Mesendoderm (in vitro differentiated cells): ENCODE measurements around the gene ATAD2B.

Source experiments
- DNase-seq: peaks from one replicate; pipeline ENCODE4 v3.0.0; 2013
- H2AK5ac ChIP-seq: 2 replicates; pipeline ENCODE4 v1.6.1; 2013; ENCODE audit warnings: low read length, inconsistent platforms
- H2BK120ac ChIP-seq: 2 replicates; pipeline ENCODE4 v1.6.1; 2013; ENCODE audit warnings: low read depth, mild to moderate bottlenecking, low read length, moderate library complexity, mixed read lengths
- H2BK15ac ChIP-seq: replicated peaks from 2 replicates; pipeline ENCODE4 v1.6.1; 2013; ENCODE audit warnings: low read depth, mild to moderate bottlenecking, moderate library complexity
- H2BK5ac ChIP-seq: 2 replicates; pipeline ENCODE4 v1.6.1; 2013; ENCODE audit warnings: low read length, inconsistent platforms
- H3K18ac ChIP-seq: 2 replicates; pipeline ENCODE4 v1.6.1; 2013; ENCODE audit warnings: mild to moderate bottlenecking, low read length, mixed read lengths
- H3K23ac ChIP-seq: one replicate; pipeline ENCODE4 v1.6.1; 2013; ENCODE audit warnings: low read length
- H3K27ac ChIP-seq: 2 replicates; pipeline ENCODE4 v1.5.1; 2013; ENCODE audit warnings: low read depth, mild to moderate bottlenecking, inconsistent platforms, low read length, moderate library complexity
- H3K27me3 ChIP-seq: 2 replicates; pipeline ENCODE4 v1.6.1; 2013; ENCODE audit warnings: low read length, control low read depth, mild to moderate bottlenecking, inconsistent platforms; ENCODE audit not compliant: insufficient read depth, poor library complexity
- H3K36me3 ChIP-seq: 2 replicates; pipeline ENCODE4 v1.6.1; 2013; ENCODE audit warnings: low read length, inconsistent platforms; ENCODE audit not compliant: control insufficient read depth, insufficient read depth
- H3K4ac ChIP-seq: one replicate; pipeline ENCODE4 v1.6.1; 2013; ENCODE audit warnings: low read depth, mild to moderate bottlenecking, low read length, moderate library complexity
- H3K4me1 ChIP-seq: 2 replicates; pipeline ENCODE4 v1.6.1; 2013; ENCODE audit warnings: low read depth, low read length, inconsistent platforms; ENCODE audit not compliant: control insufficient read depth
- H3K4me2 ChIP-seq: 2 replicates; pipeline ENCODE4 v1.6.1; 2013; ENCODE audit warnings: low read length
- H3K4me3 ChIP-seq: 2 replicates; pipeline ENCODE4 v1.5.1; 2013; ENCODE audit warnings: mild to moderate bottlenecking, low read length
- H3K56ac ChIP-seq: one replicate; pipeline ENCODE4 v1.6.1; 2013; ENCODE audit warnings: low read length
- H3K79me1 ChIP-seq: 2 replicates; pipeline ENCODE4 v1.6.1; 2013; ENCODE audit warnings: low read length, inconsistent platforms
- H3K79me2 ChIP-seq: 2 replicates; pipeline ENCODE4 v1.6.1; 2013; ENCODE audit warnings: mild to moderate bottlenecking, low read length; ENCODE audit not compliant: control insufficient read depth, insufficient read depth
- H3K9ac ChIP-seq: 2 replicates; pipeline ENCODE4 v1.6.1; 2013; ENCODE audit warnings: low read length, inconsistent platforms
- H4K5ac ChIP-seq: one replicate; pipeline ENCODE4 v1.6.1; 2013; ENCODE audit warnings: low read length
- H4K8ac ChIP-seq: one replicate; pipeline ENCODE4 v1.6.1; 2013; ENCODE audit warnings: low read depth, mild to moderate bottlenecking, control low read depth, low read length, moderate library complexity
- WGBS: extraction: QIAGEN DNeasy Blood & Tissue Kit; methylation state at CpG from one replicate; pipeline ENCODE4 v1.1.7; 2013; ENCODE audit warnings: low lambda C conversion rate, missing lambda C conversion rate; ENCODE audit not compliant: insufficient coverage; ENCODE audit errors: extremely low coverage; 5-methylcytosine and 5-hydroxymethylcytosine counted together

The ATAD2B gene

DNA sequence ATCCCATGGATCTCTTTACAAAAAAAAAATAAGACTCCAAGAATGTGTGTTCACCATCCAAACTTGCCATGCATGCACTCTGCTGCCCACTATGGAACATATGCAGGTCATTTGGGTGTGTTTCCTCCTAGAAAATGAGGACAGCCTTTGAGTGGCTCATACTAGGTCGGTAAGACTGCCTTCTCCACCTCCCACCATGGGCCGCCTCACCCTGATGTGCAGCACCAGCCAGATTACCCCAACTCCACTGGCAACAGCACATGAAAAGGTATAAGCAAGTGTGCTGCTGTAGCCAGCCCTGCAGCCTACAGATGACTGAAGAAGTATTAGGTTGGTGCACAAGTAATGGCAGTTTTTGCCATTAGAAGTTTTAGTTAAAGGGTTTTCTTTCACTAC lies 214.2 kb downstream of the ATAD2B start:
- Histone ChIP-seq H2BK5ac (no peak overlapping the region), H4K5ac (no peak overlapping the region), H2BK15ac (no peak overlapping the region), H3K27me3 (no peaks in the 10 kb centered on the region), H3K4me1 (peaks cover 5% of the 10 kb centered on the region), H3K27ac (no peak overlapping the region), H3K9ac (no peak overlapping the region), H3K4me2 (no peak overlapping the region), H3K4ac (no peak overlapping the region), H3K4me3 (no peak overlapping the region), H3K36me3 (no peaks in the 10 kb centered on the region), H3K56ac (no peak overlapping the region), H3K23ac (no peak overlapping the region), H2BK120ac (no peak overlapping the region), H4K8ac (no peak overlapping the region), H3K79me1 (no peaks in the 10 kb centered on the region), H3K18ac (no peak overlapping the region), H3K79me2 (no peaks in the 10 kb centered on the region), H2AK5ac (no peak overlapping the region)
- DNase-seq: no peak
- no CpG with 5 or more reads among the region's 2 CpGs for WGBS

- H3K4me3 ChIP-seq: no peak overlapping the region
- no peak overlapping the region for H3K56ac ChIP-seq
- peak; percentile 97 for DNase-seq
- no peaks in the 10 kb centered on the region for H3K79me1 ChIP-seq
- no peak overlapping the region for H2BK15ac ChIP-seq
- no peak overlapping the region for H4K8ac ChIP-seq
- H2BK120ac ChIP-seq: no peak overlapping the region
- H3K4me2 ChIP-seq: no peak overlapping the region
- H3K27me3 ChIP-seq: no peaks in the 10 kb centered on the region
- H3K27ac ChIP-seq: peak overlapping the region; percentile 47
- no peak overlapping the region for H4K5ac ChIP-seq
- H3K36me3 ChIP-seq: no peaks in the 10 kb centered on the region
- H3K4ac ChIP-seq: no peak overlapping the region
- no peak overlapping the region for H2BK5ac ChIP-seq
- peaks cover 5% of the 10 kb centered on the region for H3K4me1 ChIP-seq
- no peak overlapping the region for H3K9ac ChIP-seq
- H2AK5ac ChIP-seq: no peak overlapping the region
- no CpG with 5 or more reads among the region's 7 CpGs for WGBS
- no peak overlapping the region for H3K23ac ChIP-seq
- H3K79me2 ChIP-seq: no peaks in the 10 kb centered on the region
- no peak overlapping the region for H3K18ac ChIP-seq
These were observed 214.8 kb downstream of the ATAD2B start for GRCh38 chr2:23711979-23712755.

DNA sequence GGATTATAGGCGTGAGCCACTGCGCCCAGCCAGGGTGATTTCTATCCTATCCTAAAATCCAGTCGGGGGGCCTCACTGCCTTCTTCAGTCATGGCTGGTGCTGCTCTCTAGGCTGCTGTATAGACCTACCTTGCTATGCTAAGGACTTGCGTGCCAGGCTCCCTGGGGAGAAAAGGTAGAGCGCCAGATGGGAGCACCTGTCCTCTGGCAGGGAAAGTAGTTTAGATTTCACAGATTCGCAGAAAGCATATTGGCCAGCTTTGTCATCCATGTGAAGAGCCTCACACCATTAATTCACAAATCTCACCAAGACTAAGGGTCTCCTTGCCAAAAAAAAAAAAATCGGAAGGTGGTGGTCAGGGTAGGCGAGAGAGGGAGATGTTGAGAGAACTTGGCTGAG lies 217.6 kb downstream of the ATAD2B start:
- no peak overlapping the region for H2BK15ac ChIP-seq
- H4K8ac ChIP-seq: no peak overlapping the region
- no peak overlapping the region for H4K5ac ChIP-seq
- no peak overlapping the region for H3K4me3 ChIP-seq
- peaks cover 5% of the 10 kb centered on the region for H3K4me1 ChIP-seq
- no peaks in the 10 kb centered on the region for H3K27me3 ChIP-seq
- H2AK5ac ChIP-seq: no peak overlapping the region
- no peaks in the 10 kb centered on the region for H3K79me1 ChIP-seq
- no CpG with 5 or more reads among the region's 8 CpGs for WGBS
- no peak overlapping the region for H3K9ac ChIP-seq
- no peaks in the 10 kb centered on the region for H3K36me3 ChIP-seq
- H2BK5ac ChIP-seq: no peak overlapping the region
- H3K23ac ChIP-seq: no peak overlapping the region
- no peak overlapping the region for H2BK120ac ChIP-seq
- no peak overlapping the region for H3K18ac ChIP-seq
- H3K56ac ChIP-seq: no peak overlapping the region
- no peaks in the 10 kb centered on the region for H3K79me2 ChIP-seq
- H3K4me2 ChIP-seq: no peak overlapping the region
- H3K27ac ChIP-seq: no peak overlapping the region
- DNase-seq: no peak
- H3K4ac ChIP-seq: no peak overlapping the region

DNA sequence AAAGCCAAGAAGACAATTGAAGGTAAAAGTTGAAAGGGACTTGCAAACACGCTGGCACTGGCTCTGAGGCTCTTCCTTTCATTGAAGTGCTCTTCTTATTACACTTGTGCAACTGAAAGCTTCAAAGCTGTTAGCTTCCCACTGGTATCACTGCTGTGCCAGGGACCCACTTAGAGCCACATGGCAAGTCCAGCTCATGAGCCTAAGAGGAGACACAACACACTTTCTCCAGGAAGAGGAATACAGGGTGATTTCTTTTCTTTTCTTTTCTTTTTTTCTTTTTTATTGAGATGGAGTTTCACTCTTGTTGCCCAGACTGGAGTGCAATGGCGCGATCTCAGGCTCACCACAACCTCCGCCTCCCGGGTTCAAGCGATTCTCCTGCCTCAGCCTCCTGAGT lies 218.2 kb downstream of the ATAD2B start:
- Histone ChIP-seq H3K9ac (no peak overlapping the region), H3K4me1 (peaks cover 5% of the 10 kb centered on the region), H3K4me3 (no peak overlapping the region), H2BK120ac (no peak overlapping the region), H3K4me2 (no peak overlapping the region), H4K8ac (no peak overlapping the region), H2BK5ac (no peak overlapping the region), H3K23ac (no peak overlapping the region), H2AK5ac (no peak overlapping the region), H3K79me2 (no peaks in the 10 kb centered on the region), H3K27me3 (no peaks in the 10 kb centered on the region), H3K18ac (no peak overlapping the region), H3K79me1 (no peaks in the 10 kb centered on the region), H3K4ac (no peak overlapping the region), H3K36me3 (no peaks in the 10 kb centered on the region), H3K56ac (no peak overlapping the region), H4K5ac (no peak overlapping the region), H2BK15ac (no peak overlapping the region), H3K27ac (no peak overlapping the region)
- no peak for DNase-seq
- WGBS: no CpG with 5 or more reads among the region's 6 CpGs

- H3K36me3 ChIP-seq: no peaks in the 10 kb centered on the region
These were observed 219.8 kb downstream of the ATAD2B start for GRCh38 chr2:23707096-23707495.

DNA sequence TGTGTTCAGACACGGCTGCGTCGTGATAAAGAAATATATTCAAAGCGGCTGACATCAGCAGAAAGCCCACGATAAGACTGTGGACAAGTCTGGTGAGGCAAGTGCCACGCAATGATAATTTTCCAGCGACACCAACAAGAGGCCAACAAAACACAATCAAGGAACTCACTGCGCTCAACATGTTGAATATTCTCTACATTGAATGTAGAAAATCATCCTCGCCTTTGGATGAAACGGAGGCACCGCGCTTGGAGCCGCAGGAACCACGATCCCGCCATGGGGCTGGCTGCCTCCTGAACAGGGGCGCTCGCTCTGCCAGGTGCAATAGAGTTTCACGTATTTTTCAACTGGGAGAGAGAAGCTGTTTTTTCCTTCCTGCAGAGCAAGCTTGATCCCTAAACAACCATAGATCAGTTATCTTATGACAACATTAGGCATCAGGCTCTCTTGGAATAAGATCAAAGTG lies 220.3 kb downstream of the ATAD2B start:
- no peak overlapping the region for H3K56ac ChIP-seq
- WGBS: no CpG with 5 or more reads among the region's 18 CpGs
- no peak overlapping the region for H3K4me2 ChIP-seq
- H2BK120ac ChIP-seq: no peak overlapping the region
- no peak overlapping the region for H4K5ac ChIP-seq
- H3K36me3 ChIP-seq: no peaks in the 10 kb centered on the region
- H3K4me1 ChIP-seq: no peaks in the 10 kb centered on the region
- no peak overlapping the region for H3K9ac ChIP-seq
- no peak overlapping the region for H3K4me3 ChIP-seq
- no peak overlapping the region for H2BK15ac ChIP-seq
- H2BK5ac ChIP-seq: no peak overlapping the region
- H3K27me3 ChIP-seq: no peaks in the 10 kb centered on the region
- H3K18ac ChIP-seq: no peak overlapping the region
- H3K4ac ChIP-seq: no peak overlapping the region
- no peak overlapping the region for H2AK5ac ChIP-seq
- no peaks in the 10 kb centered on the region for H3K79me2 ChIP-seq
- DNase-seq: no peak
- H4K8ac ChIP-seq: no peak overlapping the region
- H3K27ac ChIP-seq: no peak overlapping the region
- H3K79me1 ChIP-seq: no peaks in the 10 kb centered on the region
- no peak overlapping the region for H3K23ac ChIP-seq

More at GRCh38 chr2:23707096-23707495, 219.8 kb downstream of the ATAD2B start:
- Histone ChIP-seq H2AK5ac (no peak overlapping the region), H3K4me1 (peaks cover 2% of the 10 kb centered on the region), H4K8ac (no peak overlapping the region), H3K4ac (no peak overlapping the region), H3K79me2 (no peaks in the 10 kb centered on the region), H2BK5ac (no peak overlapping the region), H3K27ac (no peak overlapping the region), H3K9ac (no peak overlapping the region), H3K4me3 (no peak overlapping the region), H4K5ac (no peak overlapping the region), H2BK15ac (no peak overlapping the region), H3K79me1 (no peaks in the 10 kb centered on the region), H2BK120ac (no peak overlapping the region), H3K18ac (no peak overlapping the region), H3K4me2 (no peak overlapping the region), H3K23ac (no peak overlapping the region), H3K56ac (no peak overlapping the region), H3K27me3 (no peaks in the 10 kb centered on the region)
- WGBS: no CpG with 5 or more reads among the region's 9 CpGs
- DNase-seq: no peak
